Neural progenitor cell (in vitro differentiated cells): ENCODE results near the gene TSPAN17. TPM values are rescaled to one million over a fixed set of nuclear protein-coding genes. Genes with fewer than 3 reads are reported as not detected.

Experiments
- DNase-seq: peaks from one replicate; pipeline ENCODE4 v3.0.0-alpha.2; 2016; ENCODE audit warnings: low spot score
- H2AFZ ChIP-seq: fragments of 200-600 bp; sonication (generic); replicated peaks from 2 replicates; pipeline ENCODE4 v1.6.1; 2016; ENCODE audit warnings: antibody characterized with exemption
- H3F3A ChIP-seq: fragments of 200-600 bp; sonication (generic); 2 replicates; pipeline ENCODE4 v1.6.1; 2016; ENCODE audit warnings: antibody characterized with exemption, low read depth
- H3K27ac ChIP-seq: fragments of 200-600 bp; sonication (generic); 2 replicates; pipeline ENCODE4 v1.5.1; 2016; ENCODE audit warnings: mild to moderate bottlenecking
- H3K27me3 ChIP-seq: fragments of 200-600 bp; sonication (generic); 2 replicates; pipeline ENCODE4 v1.6.1; 2016; ENCODE audit warnings: mild to moderate bottlenecking, moderate library complexity
- H3K36me3 ChIP-seq: fragments of 200-600 bp; sonication (generic); 2 replicates; pipeline ENCODE4 v1.5.1; 2016
- H3K4me1 ChIP-seq: fragments of 200-600 bp; sonication (generic); 2 replicates; pipeline ENCODE4 v1.6.1; 2016; ENCODE audit warnings: mixed run types
- H3K4me2 ChIP-seq: fragments of 200-600 bp; sonication (generic); 2 replicates; pipeline ENCODE4 v1.6.1; 2016
- H3K4me3 ChIP-seq: fragments of 200-600 bp; sonication (generic); 2 replicates; pipeline ENCODE4 v1.5.1; 2016
- H3K79me2 ChIP-seq: fragments of 200-600 bp; sonication (generic); 2 replicates; pipeline ENCODE4 v1.6.1; 2016; ENCODE audit warnings: low read depth
- H3K9ac ChIP-seq: fragments of 200-600 bp; sonication (generic); 2 replicates; pipeline ENCODE4 v1.6.1; 2016
- H3K9me3 ChIP-seq: fragments of 200-600 bp; sonication (generic); 2 replicates; pipeline ENCODE4 v1.5.1; 2016; ENCODE audit warnings: low read depth
- H4K20me1 ChIP-seq: fragments of 200-600 bp; sonication (generic); 2 replicates; pipeline ENCODE4 v1.6.1; 2016; ENCODE audit warnings: low read depth
- H3K27ac Mint-ChIP-seq: 3 replicates; pipeline ENCODE4 v1.8.0; 2021; ENCODE audit warnings: mixed read lengths
- H3K27me3 Mint-ChIP-seq: 2 replicates; pipeline ENCODE4 v1.8.0; 2022; ENCODE audit warnings: low read depth, mild to moderate bottlenecking, inconsistent platforms, moderate library complexity, mixed read lengths; ENCODE audit not compliant: insufficient read depth
- H3K36me3 Mint-ChIP-seq: 3 replicates; pipeline ENCODE4 v1.8.0; 2021; ENCODE audit warnings: mixed read lengths
- H3K4me1 Mint-ChIP-seq: 3 replicates; pipeline ENCODE4 v1.8.0; 2021; ENCODE audit warnings: mixed read lengths
- H3K4me3 Mint-ChIP-seq: 3 replicates; pipeline ENCODE4 v1.8.0; 2021; ENCODE audit warnings: mild to moderate bottlenecking, moderate library complexity, mixed read lengths
- H3K9me3 Mint-ChIP-seq: 3 replicates; pipeline ENCODE4 v1.8.0; 2020; ENCODE audit warnings: mixed read lengths
- EZH2 ChIP-seq: fragments of 200-600 bp; sonication (generic); IDR thresholded peaks from 2 replicates; pipeline ENCODE4 v1.6.1; 2017; ENCODE audit warnings: antibody characterized with exemption, mild to moderate bottlenecking, moderate library complexity
- EZH2phosphoT487 ChIP-seq: fragments of 200-600 bp; sonication (generic); IDR thresholded peaks from 2 replicates; pipeline ENCODE4 v1.6.1; 2017; ENCODE audit warnings: antibody characterized with exemption
- total RNA-seq: library from RNA; depleted of rRNA; stranded (reverse); fragments of >200 nt; gene quantifications from 2 replicates; pipeline ENCODE4 v1.2.3, GENCODE V29; 2015; ENCODE audit warnings: low replicate concordance
- TF ChIP-seq, protein P1 (sequence below): fragments of 200-600 bp; sonication (generic); IDR thresholded peaks from 2 replicates; pipeline ENCODE4 v1.5.1; 2017; ENCODE audit warnings: antibody characterized with exemption, mild to moderate bottlenecking

Gene TSPAN17
- total RNA-seq, 1 donor from 2014 or later: 25.9 TPM

DNA sequence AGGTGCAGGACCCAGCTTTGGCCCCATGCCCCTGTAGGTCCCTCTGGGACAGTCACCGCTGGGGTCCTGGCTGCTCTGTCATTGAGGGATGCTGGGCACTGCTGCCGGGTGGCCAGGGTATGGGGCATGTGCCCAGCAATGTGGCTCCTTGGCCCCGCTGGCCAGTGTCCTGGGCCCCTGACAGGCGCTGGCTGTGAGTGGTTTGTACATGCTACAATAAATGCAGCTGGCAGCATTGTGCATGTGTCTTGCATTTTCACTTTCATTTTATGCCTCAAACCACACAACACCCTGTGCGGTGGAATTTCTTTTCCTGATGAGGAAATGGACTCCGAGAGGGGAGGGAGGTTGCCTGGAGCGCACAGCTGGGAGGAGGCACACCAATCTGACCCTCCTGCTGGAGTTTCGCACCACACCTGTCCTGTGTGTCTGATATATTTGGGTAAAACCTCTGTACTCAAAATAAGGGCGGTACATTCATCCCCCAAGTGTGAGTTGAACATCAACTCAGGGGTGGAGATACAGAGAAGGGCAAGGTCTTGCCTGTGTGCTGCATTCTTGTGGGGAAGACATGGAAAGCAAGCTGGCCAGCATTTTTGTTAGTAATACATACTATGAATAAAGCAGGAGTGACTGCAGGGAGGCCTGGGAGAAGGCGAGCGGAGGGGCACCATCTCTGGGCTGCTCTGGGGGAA lies 11.7 kb downstream of the TSPAN17 start:
- Histone ChIP-seq H3K27me3 (no peaks in the 10 kb centered on the region), H3K4me1 (peaks cover 1% of the 10 kb centered on the region), H3K9ac (no peak overlapping the region), H4K20me1 (peaks cover 8% of the 10 kb centered on the region), H3K9me3 (no peaks in the 10 kb centered on the region), H3K4me2 (no peak overlapping the region), H3K4me3 (no peak overlapping the region), H2AFZ (no peak overlapping the region), H3K79me2 (no peaks in the 10 kb centered on the region), H3K27ac (no peak overlapping the region), H3K36me3 (no peaks in the 10 kb centered on the region), H3F3A (peaks cover 2% of the 10 kb centered on the region)
- no peaks in the 10 kb centered on the region for H3K36me3 Mint-ChIP-seq
- TF ChIP-seq EZH2: no peak
- no peak for TF ChIP-seq EZH2phosphoT487
- TF ChIP-seq, protein P1, sequence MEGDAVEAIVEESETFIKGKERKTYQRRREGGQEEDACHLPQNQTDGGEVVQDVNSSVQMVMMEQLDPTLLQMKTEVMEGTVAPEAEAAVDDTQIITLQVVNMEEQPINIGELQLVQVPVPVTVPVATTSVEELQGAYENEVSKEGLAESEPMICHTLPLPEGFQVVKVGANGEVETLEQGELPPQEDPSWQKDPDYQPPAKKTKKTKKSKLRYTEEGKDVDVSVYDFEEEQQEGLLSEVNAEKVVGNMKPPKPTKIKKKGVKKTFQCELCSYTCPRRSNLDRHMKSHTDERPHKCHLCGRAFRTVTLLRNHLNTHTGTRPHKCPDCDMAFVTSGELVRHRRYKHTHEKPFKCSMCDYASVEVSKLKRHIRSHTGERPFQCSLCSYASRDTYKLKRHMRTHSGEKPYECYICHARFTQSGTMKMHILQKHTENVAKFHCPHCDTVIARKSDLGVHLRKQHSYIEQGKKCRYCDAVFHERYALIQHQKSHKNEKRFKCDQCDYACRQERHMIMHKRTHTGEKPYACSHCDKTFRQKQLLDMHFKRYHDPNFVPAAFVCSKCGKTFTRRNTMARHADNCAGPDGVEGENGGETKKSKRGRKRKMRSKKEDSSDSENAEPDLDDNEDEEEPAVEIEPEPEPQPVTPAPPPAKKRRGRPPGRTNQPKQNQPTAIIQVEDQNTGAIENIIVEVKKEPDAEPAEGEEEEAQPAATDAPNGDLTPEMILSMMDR: no peak
- no peaks in the 10 kb centered on the region for H3K9me3 Mint-ChIP-seq
- no peak for DNase-seq
- no peak overlapping the region for H3K4me3 Mint-ChIP-seq
- H3K4me1 Mint-ChIP-seq: peaks cover 2% of the 10 kb centered on the region
- no peak overlapping the region for H3K27ac Mint-ChIP-seq
- peaks cover 8% of the 10 kb centered on the region for H3K27me3 Mint-ChIP-seq

DNA sequence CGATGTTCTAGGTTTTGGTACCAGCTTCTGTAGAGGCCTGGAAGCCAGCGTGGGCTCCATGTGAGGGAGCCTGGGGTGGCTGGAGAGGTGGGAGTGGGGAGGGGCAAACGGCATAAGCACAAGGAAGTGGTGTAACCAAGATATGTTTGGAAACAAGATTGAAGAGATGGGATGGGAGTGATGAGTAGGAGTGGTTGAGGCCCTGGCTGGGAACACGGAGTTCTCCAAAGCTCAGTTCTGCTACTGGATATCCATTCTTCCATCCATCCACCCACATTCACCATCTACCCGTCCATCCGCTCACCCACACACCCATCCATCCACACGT lies 12.2 kb downstream of the TSPAN17 start:
- no peak overlapping the region for H3K27ac Mint-ChIP-seq
- Histone ChIP-seq H3F3A (peaks cover 7% of the 10 kb centered on the region), H3K27ac (no peak overlapping the region), H2AFZ (no peak overlapping the region), H3K4me1 (peaks cover 6% of the 10 kb centered on the region), H3K27me3 (no peaks in the 10 kb centered on the region), H4K20me1 (peaks cover 8% of the 10 kb centered on the region), H3K9me3 (no peaks in the 10 kb centered on the region), H3K4me2 (no peak overlapping the region), H3K36me3 (no peaks in the 10 kb centered on the region), H3K79me2 (no peaks in the 10 kb centered on the region), H3K9ac (no peak overlapping the region), H3K4me3 (no peak overlapping the region)
- no peaks in the 10 kb centered on the region for H3K36me3 Mint-ChIP-seq
- peaks cover 7% of the 10 kb centered on the region for H3K4me1 Mint-ChIP-seq
- no peak for DNase-seq
- no peaks in the 10 kb centered on the region for H3K9me3 Mint-ChIP-seq
- no peak for TF ChIP-seq EZH2phosphoT487
- TF ChIP-seq, protein P1: no peak
- TF ChIP-seq EZH2: no peak
- peaks cover 8% of the 10 kb centered on the region for H3K27me3 Mint-ChIP-seq
- H3K4me3 Mint-ChIP-seq: no peak overlapping the region

DNA sequence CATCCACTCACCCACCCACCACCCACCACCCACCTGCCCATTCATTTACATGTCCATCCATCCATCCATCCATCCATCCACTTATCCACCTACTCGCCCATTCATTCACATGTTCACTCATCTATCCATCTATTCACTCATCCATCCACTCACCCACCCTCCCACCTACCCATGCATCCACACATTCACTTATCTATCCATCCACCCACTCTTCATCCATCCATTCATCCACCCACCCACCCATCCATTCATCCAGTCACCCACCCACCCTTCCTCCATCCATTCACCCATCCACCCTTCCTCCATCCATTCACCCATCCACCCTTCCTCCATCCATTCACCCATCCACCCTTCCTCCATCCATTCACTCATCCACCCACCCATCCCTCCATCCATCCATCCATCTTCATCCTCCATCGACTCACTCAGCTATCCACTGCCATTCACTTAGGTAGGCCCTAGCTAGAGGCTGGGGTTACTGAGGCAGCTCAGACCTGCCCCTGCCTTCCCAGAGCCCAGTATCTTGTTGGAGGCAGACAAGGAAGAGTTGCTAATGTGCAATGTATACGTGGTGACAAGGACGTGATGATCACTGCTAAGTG lies 12.7 kb downstream of the TSPAN17 start:
- Histone ChIP-seq H3K4me2 (no peak overlapping the region), H2AFZ (no peak overlapping the region), H3K36me3 (no peaks in the 10 kb centered on the region), H4K20me1 (peaks cover 8% of the 10 kb centered on the region), H3K27ac (no peak overlapping the region), H3K27me3 (no peaks in the 10 kb centered on the region), H3F3A (peaks cover 10% of the 10 kb centered on the region), H3K4me1 (peaks cover 11% of the 10 kb centered on the region), H3K79me2 (no peaks in the 10 kb centered on the region), H3K9me3 (no peaks in the 10 kb centered on the region), H3K4me3 (no peak overlapping the region), H3K9ac (no peak overlapping the region)
- Mint-ChIP-seq H3K27ac (no peak overlapping the region), H3K4me1 (peaks cover 7% of the 10 kb centered on the region), H3K27me3 (peaks cover 8% of the 10 kb centered on the region), H3K36me3 (no peaks in the 10 kb centered on the region), H3K4me3 (no peak overlapping the region), H3K9me3 (no peaks in the 10 kb centered on the region)
- TF ChIP-seq, protein P1: no peak
- TF ChIP-seq EZH2: no peak
- TF ChIP-seq EZH2phosphoT487: no peak
- no peak for DNase-seq
